HG03342 (cell line): Measurements from ENCODE around the gene MPPED1.

Experiments
- ATAC-seq: cut with Tn5 transposase; IDR thresholded peaks from one replicate; pipeline ENCODE4 v1.9.1; 2021; ENCODE audit warnings: mild to moderate bottlenecking, moderate library complexity; ENCODE audit not compliant: unreplicated experiment

Gene MPPED1

GRCh38 chr22:43446037-43446803 lies 34.4 kb downstream of the MPPED1 start:
- no peak for ATAC-seq

DNA sequence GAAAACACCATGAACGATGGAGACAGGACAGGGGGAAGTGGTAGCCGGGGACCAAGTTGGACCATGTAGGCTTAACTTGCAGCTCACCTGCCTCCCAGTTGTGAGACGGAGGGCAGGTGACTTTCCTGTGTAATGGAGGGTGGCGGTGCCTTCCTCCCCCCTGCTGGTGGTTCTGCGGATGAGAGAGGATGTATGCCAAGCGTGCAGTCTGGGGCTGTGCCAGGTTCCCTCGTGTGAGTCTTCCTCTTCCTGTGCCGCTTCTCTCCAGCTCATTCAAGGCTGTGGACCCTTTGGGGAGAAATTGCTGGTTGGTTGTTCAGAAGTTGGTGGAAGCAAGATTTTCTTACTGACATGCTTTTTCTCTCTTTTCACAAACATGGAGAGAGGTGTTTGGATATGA lies 35.1 kb downstream of the MPPED1 start:
- no peak for ATAC-seq

DNA sequence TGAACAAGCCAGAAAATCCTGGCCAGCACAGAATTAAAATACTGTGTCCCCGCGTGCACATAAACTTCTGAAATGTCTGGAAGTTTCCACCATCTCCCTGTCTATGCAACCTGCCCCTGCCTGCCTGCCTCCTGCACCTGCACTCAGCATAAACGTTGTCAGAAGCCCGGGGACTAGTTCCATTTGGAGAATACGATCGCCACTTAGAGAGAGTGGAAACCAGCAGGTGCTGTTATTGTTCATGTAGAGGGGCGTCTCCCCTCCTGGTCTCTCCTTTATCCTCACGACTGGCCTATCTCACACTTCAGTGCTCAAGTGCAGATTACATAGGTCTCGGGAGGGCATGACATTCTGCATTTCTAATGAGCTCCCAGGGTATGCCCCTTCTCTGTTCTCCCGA lies 35.6 kb downstream of the MPPED1 start:
- ATAC-seq = no peak

DNA sequence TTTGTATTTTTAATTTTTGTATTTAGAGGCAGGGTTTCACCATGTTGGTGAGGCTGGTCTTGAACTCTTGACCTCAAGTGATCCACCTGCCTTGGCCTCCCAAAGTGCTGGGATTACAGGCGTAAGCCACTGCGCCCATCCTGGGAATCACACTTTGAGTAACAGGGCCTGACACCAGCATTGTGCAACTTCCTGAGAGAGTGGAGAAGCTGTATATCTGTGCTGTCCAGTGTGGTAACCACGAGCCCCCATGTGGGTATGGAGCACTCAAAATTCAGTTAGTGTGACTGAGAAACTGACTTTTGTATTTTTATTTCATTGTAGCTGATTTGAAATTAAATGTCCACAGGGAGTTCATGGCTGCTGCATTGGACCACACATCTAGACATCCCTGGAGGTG lies 36.2 kb downstream of the MPPED1 start:
- no peak for ATAC-seq

DNA sequence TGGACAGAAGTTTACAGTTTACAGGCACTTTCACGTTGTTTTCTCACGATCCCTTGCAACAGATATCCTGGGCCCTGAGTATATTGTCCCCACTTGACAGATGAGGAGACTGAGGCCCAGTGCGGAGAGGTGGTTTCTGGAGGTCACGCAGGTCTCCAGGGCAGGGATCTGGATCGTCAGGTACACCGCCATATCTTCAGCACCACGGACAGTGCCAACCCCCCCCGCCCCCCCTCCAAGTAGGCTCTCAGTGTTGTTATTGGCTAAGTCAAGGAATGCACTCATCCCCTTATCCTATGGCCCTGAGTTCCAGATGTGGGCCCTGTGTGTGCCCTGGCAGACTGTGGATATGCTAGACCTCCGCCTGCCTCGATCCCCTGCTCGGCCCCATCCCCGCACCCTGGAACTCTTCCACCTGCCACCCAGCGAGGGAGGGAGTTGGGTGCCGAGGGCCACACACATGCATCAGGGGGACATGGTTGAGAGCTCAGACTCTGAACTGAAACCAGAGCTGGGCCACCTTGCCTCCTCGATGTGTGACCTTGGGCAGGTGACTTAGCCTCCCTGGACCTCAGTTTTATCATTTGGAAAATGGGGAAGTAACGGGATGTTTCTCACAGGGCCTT lies 37.5 kb downstream of the MPPED1 start:
- no peak for ATAC-seq

DNA sequence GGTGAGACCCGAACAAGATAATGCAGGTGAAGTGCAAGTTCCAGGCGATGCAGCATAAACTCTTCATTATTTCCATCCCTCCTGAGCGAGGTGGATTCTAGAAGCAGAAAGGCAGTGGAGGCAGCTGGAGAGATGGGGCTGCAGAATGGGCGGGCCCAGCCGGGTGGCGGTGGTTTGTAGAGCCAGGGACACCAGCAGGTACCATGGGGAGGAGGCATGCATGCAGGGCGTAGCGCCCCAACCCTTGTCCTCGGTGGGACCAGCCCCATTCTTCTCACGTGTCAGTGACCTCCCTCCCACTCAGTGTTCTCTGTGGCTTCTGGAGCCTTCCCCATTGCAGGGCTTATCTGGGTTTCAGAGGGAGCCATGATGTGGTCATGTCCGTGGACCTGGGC lies 38.0 kb downstream of the MPPED1 start:
- ATAC-seq = no peak

DNA sequence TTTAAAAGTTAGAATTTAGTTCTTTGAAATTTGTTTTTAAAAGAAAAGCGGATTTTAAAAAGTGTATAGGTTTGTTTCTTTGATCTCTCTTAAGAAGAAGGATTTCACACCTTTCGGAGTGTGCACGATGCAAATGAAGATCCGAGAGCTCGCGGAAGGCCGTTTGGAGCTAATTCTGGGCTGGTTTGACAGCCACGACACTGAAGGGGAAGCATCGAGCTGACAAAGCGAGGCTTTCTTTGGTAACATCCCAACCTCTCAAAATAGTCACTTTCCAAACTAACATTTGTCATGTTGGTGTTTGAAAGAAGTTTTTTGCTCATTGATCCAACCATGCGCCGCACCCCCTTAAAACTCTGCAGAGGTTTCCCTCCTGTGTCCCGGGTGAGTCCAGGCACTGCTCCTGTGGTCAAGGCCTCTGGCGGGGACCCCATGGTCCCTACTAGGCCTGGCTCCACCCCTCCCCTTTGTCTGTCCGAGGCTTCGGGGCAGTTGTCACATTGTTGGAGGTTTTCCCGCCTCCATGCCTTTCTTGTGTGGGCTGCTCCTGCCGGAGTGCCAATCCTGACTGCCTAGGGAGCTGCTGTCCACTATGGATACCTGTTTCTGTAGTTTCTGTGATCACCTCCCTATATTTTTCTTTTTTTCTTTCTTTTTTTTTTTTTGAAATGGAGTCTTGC lies 39.7 kb downstream of the MPPED1 start:
- ATAC-seq = no peak

DNA sequence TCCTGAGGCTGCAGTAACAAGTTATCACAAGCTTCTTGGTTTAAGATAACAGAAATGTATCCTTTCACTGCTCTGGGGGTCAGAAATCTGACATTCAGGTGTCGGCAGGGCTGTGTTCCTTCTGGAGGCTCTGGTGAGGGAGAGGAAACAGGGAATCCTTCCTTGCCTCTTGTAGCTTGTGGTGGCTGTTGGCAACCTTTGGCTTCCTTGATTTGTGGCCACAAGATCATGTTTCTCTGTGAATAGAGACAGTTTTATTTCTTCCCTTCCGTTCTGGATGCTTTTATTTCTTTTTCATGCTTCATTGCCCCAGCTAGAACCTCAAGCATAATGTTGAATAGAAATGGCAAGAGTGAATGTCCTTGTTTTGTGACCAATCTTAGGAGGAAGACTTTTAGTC lies 44.0 kb downstream of the MPPED1 start:
- no peak for ATAC-seq

DNA sequence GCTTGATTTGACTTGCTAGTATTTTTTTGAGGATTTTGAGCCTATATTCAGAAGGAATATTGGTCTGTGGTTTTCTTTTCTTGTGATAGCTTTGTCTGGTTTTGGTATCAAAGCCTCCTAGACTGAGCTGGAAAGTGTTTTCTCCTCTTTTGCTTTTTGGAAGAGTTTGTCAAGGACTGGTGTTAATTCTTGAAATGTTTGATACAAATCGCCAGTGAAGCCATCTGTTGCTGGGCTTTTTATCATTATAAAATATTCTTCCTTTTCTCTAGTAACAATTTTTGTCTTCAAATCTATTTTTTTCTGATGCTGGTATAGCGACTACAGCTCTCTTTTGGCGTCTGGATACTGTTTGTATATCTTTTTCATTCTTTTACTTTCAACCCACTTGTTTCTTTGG lies 45.2 kb downstream of the MPPED1 start:
- ATAC-seq = no peak

DNA sequence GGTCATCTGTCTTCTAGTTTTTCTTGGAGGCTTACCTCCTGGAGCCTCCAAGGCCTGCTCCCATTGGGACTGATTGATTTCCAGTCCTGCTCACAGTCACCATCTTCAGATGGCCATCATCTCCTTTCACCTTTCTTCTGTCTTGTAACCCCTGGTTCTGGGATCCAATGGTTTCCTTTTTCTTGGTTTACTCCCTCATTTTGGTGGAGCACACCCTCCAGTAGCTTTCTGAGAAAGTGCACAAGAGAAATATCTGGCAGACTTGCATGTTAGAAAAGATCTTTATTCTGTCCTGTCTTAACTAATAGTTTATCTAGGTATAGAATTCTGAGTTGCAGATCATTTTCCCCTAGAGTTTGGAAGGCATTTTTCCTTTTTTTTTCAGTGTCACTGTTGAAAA lies 50.9 kb downstream of the MPPED1 start:
- no peak for ATAC-seq

DNA sequence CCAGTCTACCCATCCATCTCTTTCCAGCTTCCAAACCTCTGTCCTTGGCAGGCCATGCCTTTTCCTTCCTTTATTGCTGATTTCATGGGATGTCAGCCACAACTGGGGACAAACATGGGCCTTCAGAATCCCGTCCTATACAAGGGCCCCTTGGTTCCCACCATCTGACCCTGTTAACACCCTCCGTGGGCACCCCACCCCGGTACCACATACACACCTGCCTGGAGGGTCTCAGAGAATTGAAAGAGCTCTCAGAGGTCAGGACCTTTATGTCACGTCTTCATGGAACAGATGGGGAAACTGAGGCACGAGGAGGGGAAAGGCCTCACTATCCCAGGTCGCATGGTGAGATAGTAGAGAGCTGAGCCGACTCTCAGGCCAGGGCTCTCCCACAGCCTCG lies 53.0 kb downstream of the MPPED1 start:
- no peak for ATAC-seq

- no peak for ATAC-seq
Observed at GRCh38 chr22:43465291-43466015, 53.6 kb downstream of the MPPED1 start.

- no peak for ATAC-seq
Observed at GRCh38 chr22:43466710-43467109, 54.9 kb downstream of the MPPED1 start.

DNA sequence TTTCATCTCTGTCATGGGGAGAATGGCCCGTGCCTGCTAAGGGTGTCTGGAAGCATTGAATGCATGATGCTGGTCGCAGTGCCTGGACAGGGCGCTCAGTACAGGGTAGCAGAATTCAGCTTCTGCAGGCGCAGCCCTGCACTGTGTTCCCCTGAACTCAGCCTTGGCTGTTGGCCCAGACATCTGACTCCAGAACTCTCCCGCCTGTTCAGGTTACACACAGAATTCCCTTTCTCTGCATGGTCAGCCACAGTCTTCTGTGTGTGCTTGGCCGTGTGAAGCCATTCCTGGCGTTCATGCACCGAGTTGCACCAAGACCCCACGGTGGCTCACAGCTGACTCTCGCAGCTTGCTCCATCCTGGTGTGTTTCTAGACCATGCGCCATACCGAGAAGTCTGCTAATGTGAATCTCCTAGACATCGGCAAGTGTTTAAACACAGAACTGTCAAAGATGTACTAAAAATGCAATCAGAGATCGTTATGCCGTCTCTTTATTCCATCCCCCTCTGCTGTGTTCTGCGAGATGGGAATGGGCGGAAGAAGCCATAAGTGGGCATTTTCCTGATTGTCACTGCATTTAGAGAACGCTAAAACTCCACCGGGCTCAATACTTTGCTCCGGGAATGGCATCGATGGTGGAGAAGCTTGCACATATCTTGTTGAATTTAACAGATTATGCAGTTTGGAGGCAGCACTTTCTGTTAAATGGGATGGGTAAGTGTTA lies 55.6 kb downstream of the MPPED1 start:
- ATAC-seq = no peak

DNA sequence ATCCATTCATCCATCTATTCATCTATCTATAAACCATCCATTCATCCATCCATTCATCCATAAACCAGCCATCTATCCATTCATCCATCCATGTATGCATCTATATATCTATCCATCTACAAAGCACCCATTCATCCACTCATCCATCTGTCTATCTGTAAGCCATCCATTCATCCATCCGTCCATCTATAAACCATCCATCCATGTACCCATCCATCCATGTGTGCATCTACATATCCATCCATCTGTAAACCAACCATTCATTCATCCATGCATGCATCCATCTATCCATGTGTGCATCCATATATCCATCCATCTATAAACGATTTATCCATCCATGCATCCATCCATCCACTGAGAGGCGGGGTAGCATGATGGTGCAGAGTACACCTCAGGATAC lies 58.4 kb downstream of the MPPED1 start:
- ATAC-seq = no peak

- no peak for ATAC-seq
Observed at GRCh38 chr22:43470941-43471585, 59.2 kb downstream of the MPPED1 start.

DNA sequence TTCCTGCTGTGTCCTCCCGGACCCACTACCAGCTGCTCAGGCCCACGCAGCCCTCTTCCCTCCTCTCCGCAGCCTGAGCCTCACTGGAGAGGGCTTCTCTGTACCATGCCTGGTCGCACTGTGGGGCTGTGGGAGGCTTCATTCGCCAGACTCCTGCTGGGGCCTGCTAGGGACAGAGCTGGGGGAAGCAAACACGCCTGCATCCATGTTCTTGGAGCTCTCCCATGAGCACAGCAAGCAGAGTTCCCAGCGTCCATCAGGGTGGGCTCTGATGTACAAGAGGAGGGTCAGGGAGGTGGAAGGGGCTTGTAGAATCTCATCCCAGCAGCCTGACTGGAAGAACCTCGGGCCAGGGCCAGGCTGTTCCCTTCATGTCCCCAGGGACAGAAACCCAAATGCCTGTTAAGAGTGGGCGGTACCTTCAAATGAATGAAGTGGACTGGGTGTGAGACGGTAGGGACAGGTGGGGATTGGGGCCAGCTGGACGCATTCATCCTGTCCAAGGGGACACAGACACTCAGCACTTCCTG lies 59.9 kb downstream of the MPPED1 start:
- ATAC-seq = no peak

- ATAC-seq = no peak
Observed at GRCh38 chr22:43473031-43473430, 61.2 kb downstream of the MPPED1 start.

DNA sequence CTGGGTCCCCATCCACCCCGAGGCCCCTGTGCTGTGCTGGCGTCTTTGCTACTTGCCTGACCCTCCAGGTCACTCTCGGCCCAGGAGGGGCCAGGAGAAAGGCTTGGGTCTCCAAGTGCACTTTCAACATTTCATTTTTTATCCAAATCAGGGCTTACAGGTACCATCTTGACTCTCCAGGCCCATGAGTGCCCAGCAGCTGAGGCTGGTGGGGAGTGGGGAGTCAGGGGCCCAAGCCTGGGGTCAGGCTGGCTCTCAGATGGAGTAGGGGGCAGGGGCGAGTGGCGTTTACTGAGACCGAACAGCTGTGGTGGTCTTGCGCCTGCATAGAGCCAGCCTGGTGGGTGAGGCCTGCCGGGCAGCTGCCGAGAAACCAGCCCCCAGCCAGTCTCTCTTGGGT lies 61.6 kb downstream of the MPPED1 start:
- no peak for ATAC-seq
